ENCODE results near the gene DPH5.

GRCh38 chr1:100998426-100998825, 27.2 kb downstream of the DPH5 start:
- TF ChIP-seq CTCF (IDR thresholded peaks at IDR 0.05) = no peak
- no peak for TF ChIP-seq ZFX (IDR thresholded peaks at IDR 0.05; ENCODE audit: borderline replicate concordance)
